HG03064 (cell line): ENCODE measurements around the gene EFNA2.

Experiments used
- ATAC-seq: cut with Tn5 transposase; IDR thresholded peaks from one replicate; pipeline ENCODE4 v1.9.1; 2021; ENCODE audit warnings: low read depth; ENCODE audit not compliant: unreplicated experiment

The EFNA2 gene

GRCh38 chr19:1259876-1260748 is 25.6 kb upstream of the EFNA2 start:
- no peak for ATAC-seq

- no peak for ATAC-seq
Observed at GRCh38 chr19:1260749-1261537, 24.7 kb upstream of the EFNA2 start.

- no peak for ATAC-seq
Observed at GRCh38 chr19:1261538-1261797, 24.2 kb upstream of the EFNA2 start.

GRCh38 chr19:1261798-1262622 is 23.7 kb upstream of the EFNA2 start:
- ATAC-seq, result no peak

GRCh38 chr19:1262623-1263123 is 23.0 kb upstream of the EFNA2 start:
- no peak for ATAC-seq

- no peak for ATAC-seq
Observed at GRCh38 chr19:1263188-1263587, 22.5 kb upstream of the EFNA2 start.

- ATAC-seq, result no peak
Observed at GRCh38 chr19:1264801-1265614, 20.7 kb upstream of the EFNA2 start.

- ATAC-seq, result no peak
Observed at GRCh38 chr19:1265615-1266128, 20.0 kb upstream of the EFNA2 start.

GRCh38 chr19:1266129-1266915 is 19.4 kb upstream of the EFNA2 start:
- ATAC-seq, result no peak

- ATAC-seq, result no peak
Observed at GRCh38 chr19:1266916-1267476, 18.7 kb upstream of the EFNA2 start.

GRCh38 chr19:1267477-1268225 is 18.0 kb upstream of the EFNA2 start:
- ATAC-seq, result no peak

GRCh38 chr19:1268226-1269064 is 17.2 kb upstream of the EFNA2 start:
- no peak for ATAC-seq

- no peak for ATAC-seq
Observed at GRCh38 chr19:1269065-1269477, 16.6 kb upstream of the EFNA2 start, which contains the start of gene CIRBP. Gene CIRBP, plus strand, starts transcription at chr19:1269332. Its CDS starts 1,602 bp downstream, at chr19:1270934.

- ATAC-seq, result no peak
Observed at GRCh38 chr19:1269478-1270212, 16.0 kb upstream of the EFNA2 start.

GRCh38 chr19:1270213-1270853 is 15.3 kb upstream of the EFNA2 start:
- ATAC-seq, result no peak
